Hepatic stellate cell (primary cell): ENCODE measurements around the gene SLC4A2.

ENCODE experiments used
- DNase-seq: peaks from one replicate; pipeline ENCODE4 v3.0.0; 2011; ENCODE audit warnings: low spot score

Gene SLC4A2

GRCh38 chr7:151064454-151064853, 5.1 kb downstream of the SLC4A2 start:
- DNase-seq, result no peak

GRCh38 chr7:151064993-151065392, 5.6 kb downstream of the SLC4A2 start:
- no peak for DNase-seq

- DNase-seq, result no peak
These were observed 6.1 kb downstream of the SLC4A2 start for GRCh38 chr7:151065516-151065915.

- DNase-seq, result no peak
These were observed 7.0 kb downstream of the SLC4A2 start for GRCh38 chr7:151066273-151066974.

GRCh38 chr7:151068069-151068773, 8.8 kb downstream of the SLC4A2 start:
- no peak for DNase-seq

- DNase-seq, result no peak
These were observed 10.6 kb downstream of the SLC4A2 start for GRCh38 chr7:151069841-151070573.

GRCh38 chr7:151070574-151070960, 11.2 kb downstream of the SLC4A2 start:
- DNase-seq, result no peak

- DNase-seq, result no peak
These were observed 11.9 kb downstream of the SLC4A2 start for GRCh38 chr7:151071032-151071866.

GRCh38 chr7:151073990-151074389, 14.6 kb downstream of the SLC4A2 start:
- DNase-seq, result no peak

- DNase-seq, result no peak
These were observed 15.7 kb downstream of the SLC4A2 start for GRCh38 chr7:151074817-151075661.

GRCh38 chr7:151075662-151075971, 16.2 kb downstream of the SLC4A2 start:
- DNase-seq, result no peak

- no peak for DNase-seq
These were observed 16.6 kb downstream of the SLC4A2 start for GRCh38 chr7:151075978-151076426.

- peak; percentile 47 for DNase-seq
These were observed 17.7 kb downstream of the SLC4A2 start for GRCh38 chr7:151076863-151077704.

- DNase-seq, result no peak
These were observed 18.4 kb downstream of the SLC4A2 start for GRCh38 chr7:151077705-151078232.

GRCh38 chr7:151078233-151079040, 19.0 kb downstream of the SLC4A2 start:
- peak; percentile 47 for DNase-seq

GRCh38 chr7:151079199-151079910, 20.0 kb downstream of the SLC4A2 start:
- no peak for DNase-seq

- DNase-seq, result peak; percentile 49
These were observed 20.7 kb downstream of the SLC4A2 start for GRCh38 chr7:151080067-151080521.

- peak; percentile 97 for DNase-seq
These were observed 21.3 kb downstream of the SLC4A2 start, which contains the start of gene FASTK for GRCh38 chr7:151080522-151081169. FASTK (minus strand) TSS chr7:151080809; CDS start chr7:151080766, 43 bp downstream.
